Stomach (tissue), 9 donors: ENCODE results near the gene OCIAD2. TPM values are rescaled to one million over a fixed set of nuclear protein-coding genes. Genes with fewer than 3 reads are reported as not detected.
"Not testable (repeated sequence)": the region's sequence is repeated elsewhere in the genome, so short reads cannot be mapped to it uniquely, and the experiment has no call there.

Source experiments
- DNase-seq, 2 donors: peaks; one replicate each; pipeline versions ENCODE4 v3.0.0 to v3.0.0-alpha.2; 2013 to 2019
- H3K27ac ChIP-seq, 5 donors: fragments of 200-600 bp in 4 of 5; sonication (generic) in 4 of 5; one replicate each; pipeline ENCODE4 v1.5.1; 2013 to 2019; ENCODE audit warnings: mild to moderate bottlenecking in 1 of 5, moderate library complexity in 1 of 5
- H3K27me3 ChIP-seq, 3 donors: fragments of 200-600 bp; sonication (generic); one replicate each; pipeline ENCODE4 v1.5.1; 2017 to 2019; ENCODE audit warnings: mixed run types in 1 of 3
- H3K36me3 ChIP-seq, 4 donors: fragments of 200-600 bp; sonication (generic); 1 replicate in 3 of 4; 2 replicates in 1 of 4; pipeline ENCODE4 v1.5.1; 2016 to 2019
- H3K4me1 ChIP-seq, 4 donors: fragments of 200-600 bp; sonication (generic); one replicate each; pipeline ENCODE4 v1.5.1; 2016 to 2019
- H3K4me3 ChIP-seq, 4 donors: fragments of 200-600 bp; sonication (generic) in 3 of 4; one replicate each; pipeline ENCODE4 v1.5.1; 2016 to 2019; ENCODE audit warnings: mild to moderate bottlenecking in 1 of 4
- H3K9me3 ChIP-seq, 4 donors: fragments of 200-600 bp; sonication (generic); one replicate each; pipeline ENCODE4 v1.5.1; 2016 to 2019
- CTCF ChIP-seq, 7 experiments: fragments of 450-650 bp in 4 of 7; fragments of 200-600 bp in 3 of 7; sonication (generic) in 3 of 7; IDR thresholded peaks; one replicate each; pipeline ENCODE4 v1.5.1; 2016 to 2019; ENCODE audit warnings: antibody characterized with exemption in 7 of 7, control low read depth in 2 of 7, mild to moderate bottlenecking in 1 of 7
- EP300 ChIP-seq: sonication (generic); formaldehyde crosslinking; IDR thresholded peaks from one replicate; pipeline ENCODE4 v1.6.1; 2017; ENCODE audit warnings: antibody characterized with exemption
- POLR2A ChIP-seq, 4 donors: fragments of 450-650 bp; IDR thresholded peaks; one replicate each; pipeline ENCODE4 v1.6.1; 2016; ENCODE audit warnings: antibody characterized with exemption in 4 of 4, control low read depth in 2 of 4, mild to moderate bottlenecking in 1 of 4, moderate library complexity in 1 of 4
- POLR2AphosphoS5 ChIP-seq, 3 donors: sonication (generic); formaldehyde crosslinking; IDR thresholded peaks; one replicate each; pipeline ENCODE4 v1.6.1; 2016; ENCODE audit warnings: antibody characterized with exemption in 3 of 3
- WGBS, 5 donors: extraction: QIAGEN DNeasy Blood & Tissue Kit in 3 of 5; methylation state at CpG; one replicate each; pipeline versions ENCODE4 v1.1.5 to v1.1.7; 2013 to 2018; 5-methylcytosine and 5-hydroxymethylcytosine counted together
- intact Hi-C: fragments of 100-400 bp; cut with DNase I; formaldehyde crosslinking; loops from one replicate; pipeline ENCODE4 v1.15.1; 2023; ENCODE audit warnings: low total_unique reads
- polyA plus RNA-seq, 3 donors: library from polyadenylated mRNA; stranded (reverse); fragments of 200-250 nt; gene quantifications; one replicate each; pipeline ENCODE4 v1.2.3, GENCODE V29; 2013
- total RNA-seq, 5 donors: library from RNA; depleted of rRNA; stranded (reverse); fragments of >200 nt; gene quantifications; one replicate each; pipeline versions ENCODE4 v1.1.0 to v1.2.3, GENCODE V29; 2014 to 2016
- donor health status: healthy with polysubstance abuse.
- donor health status: Bipolar disorder and iron deficiency.
- donor health status: healthy.

Gene OCIAD2
- total and polyA plus RNA-seq, 8 donors, result 1.7 to 371 (median 49.7) TPM

GRCh38 chr4:48937033-48937432, 30.5 kb upstream of the OCIAD2 start:
- Histone ChIP-seq H3K9me3 (peaks cover 0 to 6% (median 5%) of the 10 kb centered on the region in 4 donors), H3K4me3 (no peak overlapping the region), H3K4me1 (no peaks in the 10 kb centered on the region), H3K27me3 (no peaks in the 10 kb centered on the region), H3K27ac (no peak overlapping the region), H3K36me3 (no peaks in the 10 kb centered on the region)
- WGBS, 5 donors, result 63 to 78% (median 71%) methylated on average over 2 of the region's 2 CpGs
- TF ChIP-seq POLR2A (IDR thresholded peaks at IDR 0.05) (no peak), EP300 (no peak), CTCF (IDR thresholded peaks at IDR 0.05) (no peak), POLR2AphosphoS5 (IDR thresholded peaks at IDR 0.05) (no peak)
- intact Hi-C loops, result no loop called here
- DNase-seq, result no peak

GRCh38 chr4:48931459-48931858, 24.9 kb upstream of the OCIAD2 start:
- DNase-seq, result no peak
- Histone ChIP-seq H3K4me3 (no peak overlapping the region), H3K27me3 (no peaks in the 10 kb centered on the region), H3K9me3 (no peaks in the 10 kb centered on the region), H3K36me3 (no peaks in the 10 kb centered on the region), H3K27ac (no peak overlapping the region), H3K4me1 (no peaks in the 10 kb centered on the region)
- WGBS, 5 donors, result 85 to 100% (median 91%) methylated on average over 2 of the region's 2 CpGs
- intact Hi-C loops, result no loop called here
- TF ChIP-seq POLR2AphosphoS5 (IDR thresholded peaks at IDR 0.05) (no peak), EP300 (no peak), CTCF (IDR thresholded peaks at IDR 0.05) (no peak), POLR2A (IDR thresholded peaks at IDR 0.05) (no peak)

DNA sequence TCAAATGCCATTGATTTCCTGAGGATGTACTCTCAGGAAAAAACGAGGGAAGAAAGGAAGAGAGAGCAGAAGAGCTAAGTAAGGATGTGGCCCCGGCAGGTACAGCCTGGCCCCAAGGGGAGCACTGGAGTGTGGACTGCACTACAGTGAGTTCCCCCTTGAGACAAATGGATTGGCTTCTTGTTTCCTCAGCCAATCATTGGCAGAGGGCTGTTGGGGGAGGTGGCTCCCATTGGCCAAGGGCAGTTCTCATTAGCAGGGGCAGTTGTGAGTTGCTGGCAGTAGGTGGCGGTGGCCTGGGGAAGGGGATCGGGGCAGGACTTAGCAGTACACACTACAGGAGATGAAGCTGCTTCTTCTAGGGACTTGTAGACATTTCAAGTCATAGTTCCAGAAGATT, 24.1 kb upstream of the OCIAD2 start:
- Histone ChIP-seq H3K27me3 (no peaks in the 10 kb centered on the region), H3K4me1 (no peaks in the 10 kb centered on the region), H3K4me3 (no peak overlapping the region), H3K36me3 (no peaks in the 10 kb centered on the region), H3K9me3 (no peaks in the 10 kb centered on the region), H3K27ac (no peak overlapping the region)
- 78 to 94% (median 90%) methylated on average over 4 of the region's 4 CpGs for WGBS, 5 donors
- TF ChIP-seq POLR2A (IDR thresholded peaks at IDR 0.05) (no peak), EP300 (no peak), POLR2AphosphoS5 (IDR thresholded peaks at IDR 0.05) (no peak), CTCF (IDR thresholded peaks at IDR 0.05) (no peak)
- DNase-seq, result no peak
- intact Hi-C loops, result no loop called here

DNA sequence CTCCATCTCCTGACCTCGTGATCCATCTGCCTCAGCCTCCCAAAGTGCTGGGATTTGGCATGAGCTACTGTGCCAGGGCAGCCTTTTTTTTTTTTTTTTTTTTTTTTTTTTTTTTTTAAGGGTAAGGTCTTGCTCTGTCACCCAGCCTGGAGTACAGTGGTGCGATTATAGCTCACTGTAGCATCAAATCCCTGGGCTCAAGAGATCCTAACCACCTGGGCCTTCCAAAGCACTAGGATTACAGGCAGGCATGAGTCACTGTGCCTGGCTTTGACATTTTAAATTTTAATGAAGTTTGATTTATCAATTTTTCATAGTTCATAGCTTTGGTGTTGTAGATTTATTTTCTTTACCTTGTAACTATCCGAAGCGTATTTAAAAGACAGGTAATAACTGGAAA, 17.8 kb upstream of the OCIAD2 start:
- no peak overlapping the region for H3K27ac ChIP-seq
- H3K9me3 ChIP-seq, result no peaks in the 10 kb centered on the region
- H3K4me1 ChIP-seq, result no peaks in the 10 kb centered on the region
- no peak for DNase-seq
- H3K27me3 ChIP-seq, result no peaks in the 10 kb centered on the region
- intact Hi-C loops, result no loop called here
- no peaks in the 10 kb centered on the region for H3K36me3 ChIP-seq
- TF ChIP-seq POLR2A (IDR thresholded peaks at IDR 0.05) (no peak), EP300 (no peak), POLR2AphosphoS5 (IDR thresholded peaks at IDR 0.05) (no peak), CTCF (IDR thresholded peaks at IDR 0.05) (no peak)
- no peak overlapping the region for H3K4me3 ChIP-seq
- 91 to 99% (median 97%) methylated on average over 4 of the region's 4 CpGs for WGBS, 5 donors

DNA sequence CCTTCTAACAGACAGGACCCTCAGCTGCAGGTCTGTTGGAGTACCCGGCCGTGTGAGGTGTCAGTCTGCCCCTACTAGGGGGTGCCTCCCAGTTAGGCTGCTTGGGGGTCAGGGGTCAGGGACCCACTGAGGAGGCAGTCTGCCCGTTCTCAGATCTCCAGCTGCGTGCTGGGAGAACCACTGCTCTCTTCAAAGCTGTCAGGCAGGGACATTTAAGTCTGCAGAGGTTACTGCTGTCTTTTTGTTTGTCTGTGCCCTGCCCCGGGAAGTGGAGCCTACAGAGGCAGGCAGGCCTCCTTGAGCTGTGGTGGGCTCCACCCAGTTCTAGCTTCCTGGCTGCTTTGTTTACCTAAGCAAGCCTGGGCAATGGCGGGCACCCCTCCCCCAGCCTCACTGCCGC, 16.5 kb upstream of the OCIAD2 start:
- H3K4me1 ChIP-seq, H3K27ac ChIP-seq, H3K27me3 ChIP-seq, H3K36me3 ChIP-seq, DNase-seq, H3K4me3 ChIP-seq, intact Hi-C loops, H3K9me3 ChIP-seq: not testable (repeated sequence)
- WGBS, 5 donors, result 76 to 89% (median 83%) methylated on average over 5 to 6 of the region's 7 CpGs
